PC-3 (cell line): ENCODE measurements around the gene ARHGEF7. TPM values are rescaled to one million over a fixed set of nuclear protein-coding genes. Genes with fewer than 3 reads are reported as not detected.
A peak's percentile ranks its signal among the peaks of the same experiment; 100 is the strongest.

Experiments
- ATAC-seq: fragments of 200-7000 bp; cut with Tn5 transposase; 2 replicates; pipeline ENCODE4 v1.9.1; 2020; ENCODE audit warnings: mild to moderate bottlenecking, moderate library complexity
- BruUV-seq: library from RNA; stranded (reverse); fragments of 400-500 nt; replicated peaks from 2 replicates; lab custom pipeline; 2021; lab: Mats Ljungman, UMichigan
- CTCF ChIA-PET: fragments of 300-600 bp; sonication (Branson Sonifier 250); formaldehyde crosslinking; loops from one replicate; lab custom pipeline; 2022; ENCODE audit warnings: antibody characterized with exemption; lab: Charles Lee
- POLR2A ChIA-PET: fragments of 300-600 bp; sonication (Branson Sonifier 250); formaldehyde crosslinking; loops from one replicate; lab custom pipeline; 2022; ENCODE audit warnings: antibody characterized with exemption; ENCODE audit not compliant: unreplicated experiment; lab: Charles Lee
- DNase-seq: peaks from one replicate; pipeline ENCODE4 v3.0.0-alpha.2; 2015
- H2AFZ ChIP-seq: fragments of 300-600 bp; sonication (generic); 2 replicates; pipeline ENCODE4 v1.6.0; 2016; ENCODE audit warnings: antibody characterized with exemption, low read length
- H3F3A ChIP-seq: fragments of 300-600 bp; sonication (generic); one replicate; pipeline ENCODE4 v1.6.0; 2017; ENCODE audit warnings: antibody characterized with exemption, low read length, control low read depth, mild to moderate bottlenecking; ENCODE audit not compliant: unreplicated experiment
- H3K27ac ChIP-seq: fragments of 300-600 bp; sonication (generic); 2 replicates; pipeline ENCODE4 v1.5.1; 2016; ENCODE audit warnings: mild to moderate bottlenecking, low read length
- H3K27me3 ChIP-seq: fragments of 300-600 bp; sonication (generic); 2 replicates; pipeline ENCODE4 v1.6.1; 2016; ENCODE audit warnings: low read length, mixed read lengths
- H3K36me3 ChIP-seq: fragments of 300-600 bp; sonication (generic); 2 replicates; pipeline ENCODE4 v1.6.1; 2016; ENCODE audit warnings: low read depth, mixed run types, low read length, mixed read lengths
- H3K4me1 ChIP-seq: fragments of 300-600 bp; sonication (generic); 2 replicates; pipeline ENCODE4 v1.5.1; 2016; ENCODE audit warnings: low read length; ENCODE audit not compliant: insufficient read depth
- H3K4me2 ChIP-seq: fragments of 300-600 bp; sonication (generic); 2 replicates; pipeline ENCODE4 v1.6.0; 2016; ENCODE audit warnings: low read length
- H3K4me3 ChIP-seq: fragments of 300-600 bp; sonication (generic); 2 replicates; pipeline ENCODE4 v1.5.1; 2016; ENCODE audit warnings: mild to moderate bottlenecking, low read length, mixed read lengths
- H3K79me2 ChIP-seq: fragments of 300-600 bp; sonication (generic); 2 replicates; pipeline ENCODE4 v1.6.1; 2017; ENCODE audit warnings: low read length, mixed read lengths
- H3K9ac ChIP-seq: fragments of 300-600 bp; sonication (generic); 2 replicates; pipeline ENCODE4 v1.6.0; 2016; ENCODE audit warnings: mild to moderate bottlenecking, low read length
- H3K9me2 ChIP-seq: fragments of 300-600 bp; sonication (generic); replicated peaks from 2 replicates; pipeline ENCODE4 v1.6.1; 2016; ENCODE audit warnings: mixed run types, low read length, mixed read lengths
- H3K9me3 ChIP-seq: fragments of 300-600 bp; sonication (generic); 2 replicates; pipeline ENCODE4 v1.6.1; 2016; ENCODE audit warnings: low read length, mixed read lengths
- H4K20me1 ChIP-seq: fragments of 300-600 bp; sonication (generic); 2 replicates; pipeline ENCODE4 v1.6.1; 2016; ENCODE audit warnings: low read length, mixed read lengths
- CTCF ChIP-seq: fragments of 300-600 bp; sonication (generic); conservative IDR thresholded peaks from 2 replicates; pipeline ENCODE4 v1.5.1; 2017; ENCODE audit warnings: antibody characterized with exemption, low read depth, mild to moderate bottlenecking, low read length
- EZH2 ChIP-seq: fragments of 300-600 bp; sonication (generic); IDR thresholded peaks from one replicate; pipeline ENCODE4 v1.6.1; 2017; ENCODE audit warnings: antibody characterized with exemption, mild to moderate bottlenecking, low read length; ENCODE audit not compliant: unreplicated experiment
- EZH2phosphoT487 ChIP-seq: fragments of 300-600 bp; sonication (generic); IDR thresholded peaks from 2 replicates; pipeline ENCODE4 v1.6.1; 2018; ENCODE audit warnings: mild to moderate bottlenecking, antibody characterized with exemption, low read length, borderline replicate concordance
- intact Hi-C: fragments of 100-400 bp; cut with micrococcal nuclease; formaldehyde crosslinking; loops from 2 replicates; pipeline ENCODE4 v1.9.0; 2023
- total RNA-seq: library from RNA; depleted of rRNA; stranded (reverse); fragments of >200 nt; gene quantifications from 2 replicates; pipeline ENCODE4 v1.2.3, GENCODE V29; 2014

Gene ARHGEF7
- total RNA-seq, 1 experiment from 2014 or later: 14.7 TPM

- Histone ChIP-seq H3K27me3 (no peaks in the 10 kb centered on the region), H2AFZ (no peak overlapping the region), H3K36me3 (no peaks in the 10 kb centered on the region), H4K20me1 (0 out of 2 replicates have a peak, but pooled peaks cover 5% of the 10 kb centered on the region), H3K27ac (no peak overlapping the region), H3K79me2 (peaks cover 56% of the 10 kb centered on the region), H3K4me3 (no peak overlapping the region), H3K9me2 (no peaks in the 10 kb centered on the region), H3K9me3 (no peaks in the 10 kb centered on the region), H3K9ac (no peak overlapping the region), H3K4me1 (no peaks in the 10 kb centered on the region), H3F3A (no peaks in the 10 kb centered on the region), H3K4me2 (no peak overlapping the region)
- ChIA-PET POLR2A (no interaction called here), CTCF (interaction anchor here (0.6 kb wide), 1 partner anchor 58 kb away, joined by 4 read pairs; no protein-coding TSS in a partner anchor)
- TF ChIP-seq EZH2phosphoT487 (no peak), CTCF (peak; percentile 53)
- intact Hi-C loops: loop anchor here (10.0 kb wide), 1 partner anchor 302 kb away; the partner anchor contains the start of gene ANKRD10
- peak; percentile 78 for ATAC-seq
- no TSS peak for BruUV-seq
- DNase-seq: peak; percentile 18
Measured at GRCh38 chr13:111216166-111216960, 101.3 kb downstream of the ARHGEF7 start.

GRCh38 chr13:111217641-111218040, 102.5 kb downstream of the ARHGEF7 start:
- CTCF ChIA-PET: no interaction called here
- H4K20me1 ChIP-seq: 0 out of 2 replicates have a peak, but pooled peaks cover 5% of the 10 kb centered on the region

More at GRCh38 chr13:111217641-111218040, 102.5 kb downstream of the ARHGEF7 start:
- Histone ChIP-seq H3F3A (no peaks in the 10 kb centered on the region), H3K27ac (no peak overlapping the region), H3K27me3 (no peaks in the 10 kb centered on the region), H3K4me2 (no peak overlapping the region), H3K36me3 (no peaks in the 10 kb centered on the region), H3K79me2 (peaks cover 43% of the 10 kb centered on the region), H3K4me3 (no peak overlapping the region), H3K9ac (no peak overlapping the region), H3K9me2 (no peaks in the 10 kb centered on the region), H2AFZ (no peak overlapping the region), H3K9me3 (no peaks in the 10 kb centered on the region), H3K4me1 (no peaks in the 10 kb centered on the region)
- DNase-seq: no peak
- intact Hi-C loops: loop anchor here (10.0 kb wide), 1 partner anchor 303 kb away; the partner anchor contains the start of gene ANKRD10
- no peak for ATAC-seq
- POLR2A ChIA-PET: no interaction called here
- BruUV-seq: no TSS peak
- TF ChIP-seq CTCF (no peak), EZH2 (no peak), EZH2phosphoT487 (no peak)
